ENCODE data around the gene TCF7.

- TF ChIP-seq CTCF (IDR thresholded peaks at IDR 0.05) (no peak), POLR2A (IDR thresholded peaks at IDR 0.05) (no peak)
Measured at GRCh38 chr5:134107779-134108178, 6.7 kb upstream of the TCF7 start.
